GM18499 (cell line): ENCODE data around the gene RNASE8.

Experiments used
- ATAC-seq: cut with Tn5 transposase; IDR thresholded peaks from one replicate; pipeline ENCODE4 v1.9.1; 2021; ENCODE audit warnings: moderate number of reproducible peaks; ENCODE audit not compliant: insufficient read depth, unreplicated experiment

Gene RNASE8

GRCh38 chr14:21103411-21103709 is 45.7 kb downstream of the RNASE8 start:
- ATAC-seq: peak; percentile 1

- ATAC-seq: peak; percentile 71
Measured at GRCh38 chr14:21103710-21104447, 46.3 kb downstream of the RNASE8 start.

- ATAC-seq: no peak
Measured at GRCh38 chr14:21104448-21105060, 46.9 kb downstream of the RNASE8 start.

- ATAC-seq: no peak
Measured at GRCh38 chr14:21105095-21105494, 47.5 kb downstream of the RNASE8 start.

- no peak for ATAC-seq
Measured at GRCh38 chr14:21106176-21106497, 48.5 kb downstream of the RNASE8 start.

- ATAC-seq: no peak
Measured at GRCh38 chr14:21106498-21107282, 49.1 kb downstream of the RNASE8 start.

- no peak for ATAC-seq
Measured at GRCh38 chr14:21107283-21107800, 49.7 kb downstream of the RNASE8 start.
